Measurements from ENCODE around the gene MYO5A. TPM values are rescaled to one million over a fixed set of nuclear protein-coding genes. Genes with fewer than 3 reads are reported as not detected.

The MYO5A gene
- total and polyA plus RNA-seq, 10 of the 15 experiments (the other 5 are each of a cell fraction or from before 2014, with no cell fraction given) = 4.2 to 42.9 (median 31.1) TPM

DNA sequence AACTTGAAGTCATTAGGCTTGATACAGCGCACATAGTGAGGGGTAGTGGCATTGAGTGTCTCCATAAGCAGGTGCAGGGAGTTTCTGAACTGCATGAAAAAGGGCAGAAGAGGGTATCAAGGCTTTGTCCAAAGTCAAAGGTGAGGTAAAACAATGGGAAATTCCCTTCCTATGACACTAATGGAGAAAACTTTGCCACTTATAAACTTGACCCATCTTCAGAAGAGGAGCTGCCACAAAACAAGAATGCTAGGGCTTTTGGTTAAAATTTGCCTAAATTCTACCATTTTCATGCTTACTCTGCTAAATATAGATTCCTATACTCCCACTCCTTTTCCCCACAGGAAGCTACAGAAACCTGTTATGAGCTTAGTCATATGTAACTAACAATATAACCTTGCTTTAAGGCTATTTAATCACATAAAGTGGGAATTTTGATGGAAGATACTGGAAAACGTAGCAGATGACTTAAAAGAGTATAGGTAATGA is 145.5 kb downstream of the MYO5A start (continued):
- TF ChIP-seq, protein P1, sequence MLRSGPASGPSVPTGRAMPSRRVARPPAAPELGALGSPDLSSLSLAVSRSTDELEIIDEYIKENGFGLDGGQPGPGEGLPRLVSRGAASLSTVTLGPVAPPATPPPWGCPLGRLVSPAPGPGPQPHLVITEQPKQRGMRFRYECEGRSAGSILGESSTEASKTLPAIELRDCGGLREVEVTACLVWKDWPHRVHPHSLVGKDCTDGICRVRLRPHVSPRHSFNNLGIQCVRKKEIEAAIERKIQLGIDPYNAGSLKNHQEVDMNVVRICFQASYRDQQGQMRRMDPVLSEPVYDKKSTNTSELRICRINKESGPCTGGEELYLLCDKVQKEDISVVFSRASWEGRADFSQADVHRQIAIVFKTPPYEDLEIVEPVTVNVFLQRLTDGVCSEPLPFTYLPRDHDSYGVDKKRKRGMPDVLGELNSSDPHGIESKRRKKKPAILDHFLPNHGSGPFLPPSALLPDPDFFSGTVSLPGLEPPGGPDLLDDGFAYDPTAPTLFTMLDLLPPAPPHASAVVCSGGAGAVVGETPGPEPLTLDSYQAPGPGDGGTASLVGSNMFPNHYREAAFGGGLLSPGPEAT (IDR thresholded peaks at IDR 0.05; ENCODE audit: low read depth) = peak; percentile 82
- TF ChIP-seq BMI1 (IDR thresholded peaks at IDR 0.05; ENCODE audit: borderline replicate concordance) = no peak
- no peak for TF ChIP-seq HDGF (IDR thresholded peaks at IDR 0.05)
- TF ChIP-seq EP300 (IDR thresholded peaks at IDR 0.05; ENCODE audit: borderline replicate concordance in 1 of 2, control insufficient read depth in 1 of 2, low read depth in 2 of 2, low read length in 2 of 2) = peak in 1 of 2 experiments; percentile 47; a peak in 2 of 4 replicates
- peak; percentile 79 for TF ChIP-seq MEF2B (IDR thresholded peaks at IDR 0.05; ENCODE audit: partially characterized antibody, poor library complexity, severe bottlenecking)
- TF ChIP-seq MLLT1 (IDR thresholded peaks at IDR 0.05) = 0 out of 2 replicates have a peak, but pooled peaks have one; percentile 25
- TF ChIP-seq CHD2 (IDR thresholded peaks at IDR 0.05; ENCODE audit: borderline replicate concordance, low read depth, low read length) = no peak
- TF ChIP-seq, protein P2, sequence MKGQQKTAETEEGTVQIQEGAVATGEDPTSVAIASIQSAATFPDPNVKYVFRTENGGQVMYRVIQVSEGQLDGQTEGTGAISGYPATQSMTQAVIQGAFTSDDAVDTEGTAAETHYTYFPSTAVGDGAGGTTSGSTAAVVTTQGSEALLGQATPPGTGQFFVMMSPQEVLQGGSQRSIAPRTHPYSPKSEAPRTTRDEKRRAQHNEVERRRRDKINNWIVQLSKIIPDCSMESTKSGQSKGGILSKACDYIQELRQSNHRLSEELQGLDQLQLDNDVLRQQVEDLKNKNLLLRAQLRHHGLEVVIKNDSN (IDR thresholded peaks at IDR 0.05; ENCODE audit: borderline replicate concordance, extremely low read length, insufficient read depth, low read depth, low read length) = no peak
- peak; percentile 95 for TF ChIP-seq MEF2A (IDR thresholded peaks at IDR 0.05; ENCODE audit: insufficient read depth, low read depth, low read length)
- TF ChIP-seq CREB1 (IDR thresholded peaks at IDR 0.05; ENCODE audit: low read depth) = peak; percentile 29; the same call in 1 of the 2 replicates
- no peak for TF ChIP-seq CHD4 (IDR thresholded peaks at IDR 0.05)
- no peak for TF ChIP-seq NFXL1 (IDR thresholded peaks at IDR 0.05; ENCODE audit: borderline replicate concordance)
- peak; percentile 73 for TF ChIP-seq MTA2 (IDR thresholded peaks at IDR 0.05; ENCODE audit: low read depth)
- peak; percentile 26; the same call in 1 of the 2 replicates for TF ChIP-seq CBFB (IDR thresholded peaks at IDR 0.05; ENCODE audit: low read depth)
- TF ChIP-seq ESRRA (IDR thresholded peaks at IDR 0.05; ENCODE audit: low read length) = no peak
- TF ChIP-seq POU2F2 (IDR thresholded peaks at IDR 0.05; ENCODE audit: borderline replicate concordance, low read depth, low read length) = peak; percentile 70; the same call in 1 of the 3 replicates
- TF ChIP-seq TBL1XR1 (IDR thresholded peaks at IDR 0.05; ENCODE audit: low read depth, low read length) = peak; percentile 84
- TF ChIP-seq CREM (IDR thresholded peaks at IDR 0.05; ENCODE audit: low read depth) = peak; percentile 42; the same call in 1 of the 2 replicates
- TF ChIP-seq EED (IDR thresholded peaks at IDR 0.05; ENCODE audit: low read depth) = peak; percentile 31
- TF ChIP-seq, protein P3, sequence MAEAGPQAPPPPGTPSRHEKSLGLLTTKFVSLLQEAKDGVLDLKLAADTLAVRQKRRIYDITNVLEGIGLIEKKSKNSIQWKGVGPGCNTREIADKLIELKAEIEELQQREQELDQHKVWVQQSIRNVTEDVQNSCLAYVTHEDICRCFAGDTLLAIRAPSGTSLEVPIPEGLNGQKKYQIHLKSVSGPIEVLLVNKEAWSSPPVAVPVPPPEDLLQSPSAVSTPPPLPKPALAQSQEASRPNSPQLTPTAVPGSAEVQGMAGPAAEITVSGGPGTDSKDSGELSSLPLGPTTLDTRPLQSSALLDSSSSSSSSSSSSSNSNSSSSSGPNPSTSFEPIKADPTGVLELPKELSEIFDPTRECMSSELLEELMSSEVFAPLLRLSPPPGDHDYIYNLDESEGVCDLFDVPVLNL (IDR thresholded peaks at IDR 0.05; ENCODE audit: low read depth, low read length) = no peak
- TF ChIP-seq FOXM1 (IDR thresholded peaks at IDR 0.05; ENCODE audit: low read depth, low read length) = peak; percentile 60; the same call in 1 of the 2 replicates
- no peak for TF ChIP-seq ZBED1 (IDR thresholded peaks at IDR 0.05; ENCODE audit: borderline replicate concordance)
- no peak for TF ChIP-seq YY1 (IDR thresholded peaks at IDR 0.05; ENCODE audit: low read depth, low read length)
- peak; percentile 87 for TF ChIP-seq RUNX3 (IDR thresholded peaks at IDR 0.05; ENCODE audit: low read length)
- TF ChIP-seq BCL11A (IDR thresholded peaks at IDR 0.05; ENCODE audit: low read depth, low read length) = no peak
- no peak for TF ChIP-seq NR2C2 (IDR thresholded peaks at IDR 0.05; ENCODE audit: borderline replicate concordance, control insufficient read depth, insufficient read length, low read depth)
- peak; percentile 92 for TF ChIP-seq RELA (IDR thresholded peaks at IDR 0.05; ENCODE audit: borderline replicate concordance, partially characterized antibody)
- peak; percentile 83 for TF ChIP-seq IKZF1 (conservative IDR thresholded peaks at IDR 0.05)
- TF ChIP-seq ATF7 (IDR thresholded peaks at IDR 0.05; ENCODE audit: low read depth) = peak; percentile 56; the same call in 1 of the 2 replicates
